Measurements from ENCODE around the gene RAB3C.
"Not testable (repeated sequence)": the region's sequence is repeated elsewhere in the genome, so short reads cannot be mapped to it uniquely, and the experiment has no call there.

- TF ChIP-seq CTCF (conservative IDR thresholded peaks at IDR 0.05; ENCODE audit: low read depth in 2 of 2); NANOG (IDR thresholded peaks at IDR 0.05; ENCODE audit: borderline replicate concordance); POLR2AphosphoS5 (IDR thresholded peaks at IDR 0.05; ENCODE audit: low read depth); EZH2 (IDR thresholded peaks at IDR 0.05; ENCODE audit: low read depth, unreplicated experiment); EZH2phosphoT487 (IDR thresholded peaks at IDR 0.05; ENCODE audit: unreplicated experiment); JUNB (IDR thresholded peaks at IDR 0.05; ENCODE audit: unreplicated experiment); ZNF462 (CRISPR knock-in tag; IDR thresholded peaks at IDR 0.05): not testable (repeated sequence)
- TF ChIP-seq, protein P1, sequence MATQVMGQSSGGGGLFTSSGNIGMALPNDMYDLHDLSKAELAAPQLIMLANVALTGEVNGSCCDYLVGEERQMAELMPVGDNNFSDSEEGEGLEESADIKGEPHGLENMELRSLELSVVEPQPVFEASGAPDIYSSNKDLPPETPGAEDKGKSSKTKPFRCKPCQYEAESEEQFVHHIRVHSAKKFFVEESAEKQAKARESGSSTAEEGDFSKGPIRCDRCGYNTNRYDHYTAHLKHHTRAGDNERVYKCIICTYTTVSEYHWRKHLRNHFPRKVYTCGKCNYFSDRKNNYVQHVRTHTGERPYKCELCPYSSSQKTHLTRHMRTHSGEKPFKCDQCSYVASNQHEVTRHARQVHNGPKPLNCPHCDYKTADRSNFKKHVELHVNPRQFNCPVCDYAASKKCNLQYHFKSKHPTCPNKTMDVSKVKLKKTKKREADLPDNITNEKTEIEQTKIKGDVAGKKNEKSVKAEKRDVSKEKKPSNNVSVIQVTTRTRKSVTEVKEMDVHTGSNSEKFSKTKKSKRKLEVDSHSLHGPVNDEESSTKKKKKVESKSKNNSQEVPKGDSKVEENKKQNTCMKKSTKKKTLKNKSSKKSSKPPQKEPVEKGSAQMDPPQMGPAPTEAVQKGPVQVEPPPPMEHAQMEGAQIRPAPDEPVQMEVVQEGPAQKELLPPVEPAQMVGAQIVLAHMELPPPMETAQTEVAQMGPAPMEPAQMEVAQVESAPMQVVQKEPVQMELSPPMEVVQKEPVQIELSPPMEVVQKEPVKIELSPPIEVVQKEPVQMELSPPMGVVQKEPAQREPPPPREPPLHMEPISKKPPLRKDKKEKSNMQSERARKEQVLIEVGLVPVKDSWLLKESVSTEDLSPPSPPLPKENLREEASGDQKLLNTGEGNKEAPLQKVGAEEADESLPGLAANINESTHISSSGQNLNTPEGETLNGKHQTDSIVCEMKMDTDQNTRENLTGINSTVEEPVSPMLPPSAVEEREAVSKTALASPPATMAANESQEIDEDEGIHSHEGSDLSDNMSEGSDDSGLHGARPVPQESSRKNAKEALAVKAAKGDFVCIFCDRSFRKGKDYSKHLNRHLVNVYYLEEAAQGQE (IDR thresholded peaks at IDR 0.05; ENCODE audit: unreplicated experiment) = not testable (repeated sequence)
These were observed 9.9 kb upstream of the RAB3C start for GRCh38 chr5:58572973-58573372.
